Measurements from ENCODE around the gene SIRPG.

The SIRPG gene

GRCh38 chr20:1671891-1672669, 14.5 kb upstream of the SIRPG start:
- DNase-seq (ENCODE audit: insufficient read length, low spot score) (no peak), FAIRE-seq (no peak)
- TF ChIP-seq CTCF (IDR thresholded peaks at IDR 0.05; ENCODE audit: insufficient read depth, missing control alignments): no peak

DNA sequence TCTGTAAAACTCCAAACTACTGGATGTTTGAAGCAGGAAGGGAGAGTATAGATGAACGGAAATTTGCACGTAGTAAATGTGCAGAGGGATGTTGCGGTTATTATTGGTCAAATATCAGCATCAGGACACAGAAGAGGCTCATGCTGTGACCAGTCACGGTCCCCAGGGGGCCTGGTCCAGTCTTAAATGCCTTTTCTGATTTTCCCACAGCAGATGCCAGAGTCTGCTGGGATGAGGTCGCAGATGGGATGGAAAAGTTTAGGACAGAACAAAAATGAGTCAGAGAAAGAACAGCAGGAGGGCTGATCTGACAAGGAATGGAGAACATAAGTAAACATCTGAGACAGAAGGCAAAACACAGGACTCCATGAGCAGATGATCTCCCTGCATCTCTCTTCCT, 11.7 kb upstream of the SIRPG start:
- no peak for TF ChIP-seq CTCF (IDR thresholded peaks at IDR 0.05; ENCODE audit: insufficient read depth, missing control alignments)

DNA sequence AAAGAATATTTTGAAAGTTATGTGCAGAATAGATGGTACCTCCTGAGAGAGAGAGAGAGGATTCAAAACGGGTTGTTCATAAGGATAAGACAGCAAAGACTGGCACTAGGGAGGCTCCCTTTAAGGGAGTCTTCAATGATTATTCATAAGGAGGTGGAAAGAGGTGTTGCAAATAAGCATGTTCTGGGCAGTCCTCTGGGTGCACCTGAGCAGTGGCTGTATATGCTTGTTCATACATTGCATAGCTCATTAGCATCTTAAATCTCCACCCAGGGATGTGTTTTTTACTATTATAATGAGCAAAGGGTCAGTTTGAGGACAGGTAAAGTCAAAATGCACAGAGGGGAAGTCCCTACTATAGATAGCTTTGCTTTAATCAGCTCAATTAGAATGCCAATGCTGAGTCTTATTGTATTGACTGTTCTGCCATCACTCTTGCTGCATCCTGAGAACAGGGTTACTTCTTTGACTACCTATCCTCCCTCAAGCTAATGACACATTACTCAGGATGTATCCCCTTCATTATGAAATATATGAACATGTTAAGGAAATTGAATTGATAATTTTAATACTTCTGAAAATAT, 10.0 kb upstream of the SIRPG start:
- DNase-seq (ENCODE audit: insufficient read length, low spot score) (no peak), FAIRE-seq (no peak)
- no peak for TF ChIP-seq CTCF (IDR thresholded peaks at IDR 0.05; ENCODE audit: insufficient read depth, missing control alignments)

More for the DNA sequence above, 11.7 kb upstream of the SIRPG start:
- FAIRE-seq: no peak
- DNase-seq (ENCODE audit: insufficient read length, low spot score): no peak

DNA sequence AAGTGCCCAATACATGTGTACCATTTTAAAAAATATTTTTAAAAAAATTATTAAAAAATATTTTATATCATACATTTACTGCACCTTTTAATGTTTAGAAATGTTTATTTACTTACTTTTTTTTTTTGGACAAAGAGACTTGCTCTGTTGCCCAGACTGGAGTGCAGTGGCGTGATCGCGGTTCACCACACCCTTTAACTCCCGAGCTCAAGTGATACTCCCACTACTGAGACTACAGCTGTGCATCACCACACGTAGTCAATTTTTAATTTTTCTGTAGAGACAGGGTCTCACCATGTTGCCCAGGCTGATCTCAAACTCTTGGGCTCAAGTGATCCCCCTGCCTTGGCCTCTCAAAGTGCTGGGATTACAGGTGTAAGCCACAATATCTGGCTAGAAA, 9.2 kb upstream of the SIRPG start:
- no peak for DNase-seq (ENCODE audit: insufficient read length, low spot score)
- no peak for FAIRE-seq
- TF ChIP-seq CTCF (IDR thresholded peaks at IDR 0.05; ENCODE audit: insufficient read depth, missing control alignments): no peak

DNA sequence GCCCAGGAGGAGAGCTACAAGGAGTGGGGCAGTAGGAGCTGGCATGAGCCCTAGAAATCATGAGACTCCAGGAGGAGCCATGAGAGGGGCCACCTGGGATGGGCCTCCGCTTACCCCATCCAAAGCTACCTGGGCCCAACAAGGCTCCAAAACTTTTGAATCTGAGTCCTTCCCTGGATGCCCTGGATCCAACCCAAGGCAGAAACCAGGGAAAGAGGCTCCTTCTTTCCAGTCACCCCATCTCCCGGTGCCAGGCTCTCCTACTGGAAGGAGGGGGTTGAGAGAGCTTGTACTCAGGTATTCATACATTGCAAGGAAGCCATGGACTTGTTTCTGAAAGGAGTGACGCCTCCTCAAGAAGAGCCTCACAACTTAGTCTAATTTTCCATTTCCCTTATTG, 7.8 kb upstream of the SIRPG start:
- no peak for DNase-seq (ENCODE audit: insufficient read length, low spot score)
- no peak for TF ChIP-seq CTCF (IDR thresholded peaks at IDR 0.05; ENCODE audit: insufficient read depth, missing control alignments)
- FAIRE-seq: no peak

DNA sequence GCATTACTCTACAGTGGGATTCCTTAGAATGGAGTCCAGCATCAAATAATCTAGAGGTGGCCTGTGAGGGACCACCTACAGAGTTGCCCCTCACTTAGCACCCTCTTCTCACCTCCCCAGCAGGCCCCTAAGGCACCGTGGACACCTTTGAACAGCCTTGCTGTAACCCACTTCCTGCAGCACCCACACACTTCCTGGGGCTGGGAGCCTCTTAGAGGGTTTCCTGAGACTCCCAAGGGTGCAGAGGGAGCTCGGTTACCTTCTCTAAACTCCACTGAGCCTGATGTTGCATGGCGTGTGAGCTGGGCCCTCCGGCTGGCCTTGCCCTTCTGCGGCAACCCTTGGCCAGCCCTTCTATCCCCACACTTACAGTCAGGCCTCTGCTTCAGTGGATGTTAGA, 7.3 kb upstream of the SIRPG start:
- DNase-seq (ENCODE audit: insufficient read length, low spot score): no peak
- no peak for TF ChIP-seq CTCF (IDR thresholded peaks at IDR 0.05; ENCODE audit: insufficient read depth, missing control alignments)
- FAIRE-seq: no peak

DNA sequence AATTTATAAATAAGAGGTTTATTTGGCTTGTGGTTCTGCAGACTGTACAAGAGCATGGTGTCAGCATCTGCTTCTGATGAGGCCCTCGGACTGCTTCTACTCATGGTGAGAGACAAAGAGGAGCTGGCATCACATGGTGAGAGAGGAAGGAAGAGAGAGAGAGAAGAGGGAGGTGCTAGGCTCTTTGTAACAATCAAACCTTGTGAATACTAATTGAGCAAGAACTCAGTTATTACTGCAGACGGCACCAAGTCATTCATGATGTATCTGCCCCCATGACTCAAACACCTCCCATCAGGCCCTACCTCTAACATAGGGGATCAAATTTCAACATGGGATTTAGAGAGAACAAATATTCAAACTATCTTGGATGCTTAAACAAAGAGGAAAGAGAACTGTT, 6.3 kb upstream of the SIRPG start:
- FAIRE-seq: no peak

More for the DNA sequence above, 6.3 kb upstream of the SIRPG start:
- no peak for TF ChIP-seq CTCF (IDR thresholded peaks at IDR 0.05; ENCODE audit: insufficient read depth, missing control alignments)
- DNase-seq (ENCODE audit: insufficient read length, low spot score): no peak
